ENCODE results near the gene ISM2. TPM values are rescaled to one million over a fixed set of nuclear protein-coding genes. Genes with fewer than 3 reads are reported as not detected.

The ISM2 gene
- total RNA-seq, 4 donors from 2014 or later, result 0.33 TPM; not detected in 3

GRCh38 chr14:77439861-77440260 lies 58.8 kb downstream of the ISM2 start:
- no peak for DNase-seq (ENCODE audit: extremely low spot score)
- Histone ChIP-seq H3K4me3 (no peak overlapping the region), H3K9me3 (no peaks in the 10 kb centered on the region), H3K36me3 (peaks cover 56 to 91% (median 84%) of the 10 kb centered on the region in 4 donors), H3K27me3 (no peaks in the 10 kb centered on the region), H3K27ac (replicated peaks in 1 of 4) (no peak overlapping the region), H3K4me1 (no peaks in the 10 kb centered on the region)
- TF ChIP-seq CTCF (IDR thresholded peaks at IDR 0.05) (no peak), POLR2A (IDR thresholded peaks at IDR 0.05; ENCODE audit: low read depth) (no peak), EP300 (IDR thresholded peaks at IDR 0.05) (no peak), POLR2AphosphoS5 (IDR thresholded peaks at IDR 0.05) (no peak)
- intact Hi-C loops (cut with DNase I), result no loop called here
- 97% methylated on average over 4 of the region's 4 CpGs for WGBS

GRCh38 chr14:77438596-77438995 lies 60.0 kb downstream of the ISM2 start:
- Histone ChIP-seq H3K27ac (replicated peaks in 1 of 4) (no peak overlapping the region), H3K36me3 (peaks cover 61 to 93% (median 85%) of the 10 kb centered on the region in 4 donors), H3K4me3 (no peak overlapping the region), H3K4me1 (no peaks in the 10 kb centered on the region), H3K27me3 (no peaks in the 10 kb centered on the region), H3K9me3 (no peaks in the 10 kb centered on the region)
- WGBS, result 88% methylated on average over 1 of the region's 1 CpG
- TF ChIP-seq POLR2A (IDR thresholded peaks at IDR 0.05; ENCODE audit: low read depth), result no peak
- intact Hi-C loops (cut with DNase I), result no loop called here
- no peak for DNase-seq (ENCODE audit: extremely low spot score)

- H3K36me3 ChIP-seq, result peaks cover 54 to 93% (median 79%) of the 10 kb centered on the region in 4 donors
- DNase-seq (ENCODE audit: extremely low spot score), result no peak
- no peaks in the 10 kb centered on the region for H3K4me1 ChIP-seq
- H3K27me3 ChIP-seq, result no peaks in the 10 kb centered on the region
- no peaks in the 10 kb centered on the region for H3K9me3 ChIP-seq
- no peak overlapping the region for H3K27ac ChIP-seq (replicated peaks in 1 of 4)
- TF ChIP-seq POLR2A (IDR thresholded peaks at IDR 0.05; ENCODE audit: low read depth) (no peak), CTCF (IDR thresholded peaks at IDR 0.05) (no peak), EP300 (IDR thresholded peaks at IDR 0.05) (no peak), POLR2AphosphoS5 (IDR thresholded peaks at IDR 0.05) (no peak)
- H3K4me3 ChIP-seq, result no peak overlapping the region
- intact Hi-C loops (cut with DNase I), result no loop called here
- WGBS, result 95% methylated on average over 3 of the region's 3 CpGs
These were observed 62.6 kb downstream of the ISM2 start for GRCh38 chr14:77436042-77436441.

GRCh38 chr14:77426396-77426795 lies 72.2 kb downstream of the ISM2 start:
- H3K36me3 ChIP-seq, result peaks cover 73 to 100% (median 91%) of the 10 kb centered on the region in 4 donors
- intact Hi-C loops (cut with DNase I), result no loop called here
- 96% methylated on average over 3 of the region's 3 CpGs for WGBS
- no peaks in the 10 kb centered on the region for H3K27me3 ChIP-seq
- H3K4me1 ChIP-seq, result no peaks in the 10 kb centered on the region
- TF ChIP-seq CTCF (IDR thresholded peaks at IDR 0.05) (no peak), POLR2AphosphoS5 (IDR thresholded peaks at IDR 0.05) (no peak), EP300 (IDR thresholded peaks at IDR 0.05) (no peak), POLR2A (IDR thresholded peaks at IDR 0.05; ENCODE audit: low read depth) (no peak)
- H3K4me3 ChIP-seq, result no peak overlapping the region
- no peaks in the 10 kb centered on the region for H3K9me3 ChIP-seq
- DNase-seq (ENCODE audit: extremely low spot score), result no peak
- no peak overlapping the region for H3K27ac ChIP-seq (replicated peaks in 1 of 4)

GRCh38 chr14:77424862-77425261 lies 73.8 kb downstream of the ISM2 start:
- intact Hi-C loops (cut with DNase I), result no loop called here
- TF ChIP-seq POLR2AphosphoS5 (IDR thresholded peaks at IDR 0.05), result no peak
- TF ChIP-seq EP300 (IDR thresholded peaks at IDR 0.05), result no peak
- no peak for TF ChIP-seq CTCF (IDR thresholded peaks at IDR 0.05)
- no peak for TF ChIP-seq POLR2A (IDR thresholded peaks at IDR 0.05; ENCODE audit: low read depth)
- Histone ChIP-seq H3K27me3 (no peaks in the 10 kb centered on the region), H3K4me1 (no peaks in the 10 kb centered on the region), H3K36me3 (peaks cover 69 to 84% (median 79%) of the 10 kb centered on the region in 4 donors), H3K27ac (replicated peaks in 1 of 4) (no peak overlapping the region), H3K4me3 (no peak overlapping the region), H3K9me3 (peaks cover 0 to 14% (median 5%) of the 10 kb centered on the region in 4 donors)
- DNase-seq (ENCODE audit: extremely low spot score), result no peak
- 98% methylated on average over 3 of the region's 3 CpGs for WGBS

Small RNAs within 50 kb of the gene (small RNA-seq; reads per million reads assigned to genes)
- gene RF00404, result 0 reads per million in 3 donors
- gene RN7SL587P, result 0 reads per million in 3 donors

Other genes starting within 250 kb of the ISM2 start
- 1 to 10 TPM; 2.7 to 4.6 (median 3.6) TPM for gene NGB, start 227.6 kb downstream of the ISM2 start, total RNA-seq
- 10 to 100 TPM; 13.3 to 29.2 (median 14.5) TPM for gene POMT2, start 177.9 kb downstream of the ISM2 start, total RNA-seq
- gene GSTZ1, start 177.8 kb downstream of the ISM2 start, total RNA-seq, result 10 to 100 TPM in 2 of 4 donors, 1 to 10 TPM in 2; 8.0 to 12.3 (median 9.9) TPM
- 10 to 100 TPM; 15.2 to 21.8 (median 16.7) TPM for gene TMED8, start 121.7 kb downstream of the ISM2 start, total RNA-seq
- under 1 TPM; 0.42 to 0.52 (median 0.51) TPM for gene SAMD15, start 121.4 kb downstream of the ISM2 start, total RNA-seq
- gene NOXRED1, start 75.3 kb downstream of the ISM2 start, total RNA-seq, result under 1 TPM in 2 of 4 donors, not detected in 2; 0.17 to 0.29 TPM
- gene VIPAS39, start 41.2 kb downstream of the ISM2 start, total RNA-seq, result 10 to 100 TPM; 14.1 to 22.9 (median 17.8) TPM
- gene AHSA1, start 40.7 kb downstream of the ISM2 start, total RNA-seq, result 100 to 1,000 TPM; 111 to 132 (median 116) TPM
- 10 to 100 TPM; 14.5 to 25.3 (median 20.1) TPM for gene SPTLC2, start 117.8 kb upstream of the ISM2 start, total RNA-seq
- gene ALKBH1, start 209.2 kb upstream of the ISM2 start, total RNA-seq, result 10 to 100 TPM in 3 of 4 donors, 1 to 10 TPM in 1; 8.0 to 13.3 (median 11.8) TPM
- 100 to 1,000 TPM; 101 to 247 (median 166) TPM for gene SLIRP, start 209.3 kb upstream of the ISM2 start, total RNA-seq

All from esophagus muscularis mucosa (tissue), 4 donors.